WI38 (cell line): ENCODE results near the gene ARID5B.

ENCODE experiments used
- H3K4me3 ChIP-seq: 2 replicates; pipeline ENCODE4 v1.5.1; 2011; ENCODE audit warnings: low read depth, mild to moderate bottlenecking, control low read depth, low read length
- CTCF ChIP-seq: IDR thresholded peaks from 2 replicates; pipeline ENCODE4 v1.5.1; 2012; ENCODE audit warnings: low read depth, mild to moderate bottlenecking, control low read depth, low read length

Gene ARID5B

GRCh38 chr10:62058476-62058875 lies 157.0 kb downstream of the ARID5B start:
- H3K4me3 ChIP-seq: 0 out of 2 replicates have a peak overlapping the region, but pooled peaks have one; percentile 5
- no peak for TF ChIP-seq CTCF

DNA sequence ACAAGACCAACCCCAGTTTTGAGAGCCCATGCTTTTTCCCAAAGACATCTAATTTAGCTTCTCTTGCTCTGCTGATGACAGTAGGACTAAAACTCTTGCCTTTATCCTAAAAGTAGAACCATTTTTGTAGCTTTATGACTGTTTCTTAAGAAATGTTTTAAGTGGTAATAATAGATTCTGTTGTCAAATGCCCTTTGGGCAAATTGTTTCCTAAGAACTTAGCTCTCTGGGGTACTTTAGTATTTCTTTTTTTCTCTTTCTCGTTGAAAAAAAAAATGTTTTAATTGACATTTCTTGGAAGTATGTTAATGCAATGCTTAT lies 157.4 kb downstream of the ARID5B start:
- no peak for TF ChIP-seq CTCF
- H3K4me3 ChIP-seq: 0 out of 2 replicates have a peak overlapping the region, but pooled peaks have one; percentile 5

DNA sequence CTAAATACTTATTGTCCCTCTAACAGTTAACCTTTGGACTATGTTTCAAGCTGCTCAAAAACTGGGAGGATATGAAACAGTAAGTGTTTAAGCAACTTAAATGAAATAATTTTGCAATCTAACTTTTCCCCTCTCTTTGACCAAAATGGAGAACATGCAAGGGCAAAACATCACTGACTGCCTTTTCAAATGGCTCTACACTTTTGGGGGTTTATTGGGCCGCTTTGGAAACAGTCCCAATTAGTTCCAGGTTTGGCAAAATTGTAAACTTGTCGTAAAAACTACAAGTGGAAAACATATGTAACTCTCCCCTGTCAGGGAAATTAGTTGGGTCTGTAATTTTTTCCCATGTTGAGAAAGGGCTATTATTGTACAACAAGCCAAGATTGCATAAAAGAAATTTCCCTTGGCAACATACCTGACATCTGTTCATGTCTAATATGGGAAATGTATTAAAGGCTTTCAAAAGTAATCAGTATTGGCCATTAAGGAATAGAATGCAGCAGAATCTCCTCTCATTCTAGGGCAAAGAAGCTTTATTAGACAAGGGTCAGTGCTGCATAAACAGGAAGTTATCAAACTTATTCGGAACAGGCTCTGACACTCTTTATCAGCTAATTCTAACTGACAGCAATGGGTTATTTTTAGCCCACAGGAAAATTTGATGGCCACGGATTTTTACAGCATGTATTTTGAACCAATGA lies 157.9 kb downstream of the ARID5B start:
- no peak overlapping the region for H3K4me3 ChIP-seq
- no peak for TF ChIP-seq CTCF

- H3K4me3 ChIP-seq: no peak overlapping the region
- TF ChIP-seq CTCF: no peak
Measured at GRCh38 chr10:62062028-62062427, 160.5 kb downstream of the ARID5B start.

DNA sequence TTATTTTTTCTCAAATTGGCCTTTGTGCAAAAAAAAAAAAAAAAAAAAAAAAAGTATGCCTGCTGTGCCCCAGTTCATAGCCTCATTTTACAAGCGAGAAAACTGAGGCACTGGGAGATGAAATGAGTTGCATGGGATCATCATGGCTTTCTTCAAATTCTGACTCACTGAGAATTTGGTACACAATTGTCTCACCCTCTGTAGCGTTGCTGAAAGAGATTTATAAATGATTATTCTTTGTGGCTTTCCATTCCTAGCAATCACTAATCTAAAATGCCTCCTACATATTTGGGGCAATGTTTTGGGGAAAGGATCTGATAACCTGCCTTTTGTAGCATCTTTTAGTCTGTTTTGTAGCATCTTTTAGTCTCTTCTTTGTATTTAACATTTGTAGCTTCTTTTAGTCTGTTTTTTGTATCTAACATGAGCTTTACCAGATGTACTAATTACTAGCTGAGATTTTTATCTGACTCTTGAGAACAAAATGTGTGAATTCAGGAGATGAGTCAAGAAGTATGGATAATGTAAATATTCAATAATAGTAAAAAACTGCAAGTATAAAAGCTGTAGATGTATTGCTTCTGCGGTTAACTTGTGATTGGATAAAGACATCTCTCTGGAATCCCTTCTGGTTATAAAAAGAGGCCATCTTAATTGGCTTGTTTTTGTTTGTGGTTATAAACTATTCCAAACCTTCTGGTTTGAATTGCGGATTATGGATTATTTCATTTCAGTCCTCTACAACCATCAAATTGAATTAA lies 161.4 kb downstream of the ARID5B start:
- H3K4me3 ChIP-seq: no peak overlapping the region
- no peak for TF ChIP-seq CTCF

GRCh38 chr10:62063795-62064472 lies 162.4 kb downstream of the ARID5B start:
- no peak for TF ChIP-seq CTCF
- H3K4me3 ChIP-seq: no peak overlapping the region

DNA sequence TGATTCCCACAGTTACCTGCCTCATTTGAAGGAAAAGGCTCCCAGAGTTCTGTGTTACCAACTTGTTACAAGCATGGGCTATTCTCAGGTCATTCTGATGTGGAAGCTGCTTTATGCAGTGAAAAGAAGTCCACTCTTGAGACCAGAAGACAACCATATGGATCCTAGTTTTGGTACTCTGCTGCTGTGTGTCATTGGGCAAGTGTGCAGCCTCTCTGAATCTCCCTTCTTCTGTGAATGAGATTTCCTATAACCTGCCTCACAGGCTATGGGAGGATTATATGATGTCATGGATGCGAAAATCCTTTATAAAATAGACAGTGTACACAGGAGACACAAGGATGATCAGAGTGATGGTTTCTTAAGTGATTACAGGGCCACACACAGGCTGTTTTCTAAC lies 166.1 kb downstream of the ARID5B start:
- H3K4me3 ChIP-seq: no peak overlapping the region
- no peak for TF ChIP-seq CTCF
